ENCODE data around the gene TRAM2.

The TRAM2 gene

DNA sequence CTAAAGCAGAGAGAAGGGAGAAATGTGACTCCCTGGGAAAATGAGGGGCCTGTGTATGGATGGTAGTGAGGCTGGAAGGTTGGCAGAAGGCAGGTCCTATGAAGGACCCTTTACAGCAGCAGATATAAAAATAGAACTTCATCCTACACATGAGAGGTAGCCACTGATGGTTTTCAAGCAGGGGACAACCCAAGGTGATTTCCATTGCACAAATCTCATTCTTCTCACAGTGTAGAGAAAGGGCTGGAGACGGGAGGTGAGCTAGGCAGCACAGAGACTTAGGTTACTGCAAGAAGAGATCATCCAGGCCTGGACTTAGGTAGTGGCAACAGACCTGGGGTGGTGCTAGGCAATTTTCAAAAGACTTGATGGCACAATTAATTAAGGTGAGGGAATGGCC is 30.7 kb downstream of the TRAM2 start:
- DNase-seq (ENCODE audit: low read depth in 2 of 2) = no peak

DNA sequence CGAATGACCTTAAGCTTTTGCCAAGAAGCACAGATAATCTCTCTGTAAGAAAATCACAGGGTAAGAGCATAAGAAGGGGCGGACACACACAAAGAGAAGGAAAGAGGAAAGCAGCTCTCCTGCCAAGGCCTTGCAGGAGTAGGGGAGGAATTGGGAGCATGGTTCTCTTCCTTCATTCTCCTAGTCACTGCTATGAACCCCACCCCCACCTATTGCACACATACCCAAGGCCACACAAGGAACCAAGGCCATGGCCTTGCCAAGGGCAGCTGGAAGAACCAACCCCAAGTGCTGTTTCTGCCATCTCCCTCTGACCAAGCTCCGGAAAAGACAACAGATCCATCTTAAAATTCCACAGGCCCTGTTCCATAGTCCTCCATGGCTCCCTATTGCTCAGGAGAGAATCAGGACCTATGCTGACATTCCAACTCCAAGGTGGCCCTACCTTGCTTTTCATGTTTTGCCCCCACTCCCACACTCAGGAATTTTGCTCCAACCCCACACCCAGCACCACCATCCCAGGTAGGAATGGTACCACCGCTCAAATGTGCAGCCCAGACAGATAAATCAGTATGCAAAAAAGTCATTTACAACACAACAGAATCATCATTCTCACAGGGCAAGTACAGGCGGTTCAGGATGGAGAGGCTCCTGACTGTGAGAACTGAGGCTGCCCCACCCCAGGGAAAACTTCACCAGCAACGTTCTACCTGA is 31.3 kb downstream of the TRAM2 start:
- no peak for DNase-seq (ENCODE audit: low read depth in 2 of 2)

DNA sequence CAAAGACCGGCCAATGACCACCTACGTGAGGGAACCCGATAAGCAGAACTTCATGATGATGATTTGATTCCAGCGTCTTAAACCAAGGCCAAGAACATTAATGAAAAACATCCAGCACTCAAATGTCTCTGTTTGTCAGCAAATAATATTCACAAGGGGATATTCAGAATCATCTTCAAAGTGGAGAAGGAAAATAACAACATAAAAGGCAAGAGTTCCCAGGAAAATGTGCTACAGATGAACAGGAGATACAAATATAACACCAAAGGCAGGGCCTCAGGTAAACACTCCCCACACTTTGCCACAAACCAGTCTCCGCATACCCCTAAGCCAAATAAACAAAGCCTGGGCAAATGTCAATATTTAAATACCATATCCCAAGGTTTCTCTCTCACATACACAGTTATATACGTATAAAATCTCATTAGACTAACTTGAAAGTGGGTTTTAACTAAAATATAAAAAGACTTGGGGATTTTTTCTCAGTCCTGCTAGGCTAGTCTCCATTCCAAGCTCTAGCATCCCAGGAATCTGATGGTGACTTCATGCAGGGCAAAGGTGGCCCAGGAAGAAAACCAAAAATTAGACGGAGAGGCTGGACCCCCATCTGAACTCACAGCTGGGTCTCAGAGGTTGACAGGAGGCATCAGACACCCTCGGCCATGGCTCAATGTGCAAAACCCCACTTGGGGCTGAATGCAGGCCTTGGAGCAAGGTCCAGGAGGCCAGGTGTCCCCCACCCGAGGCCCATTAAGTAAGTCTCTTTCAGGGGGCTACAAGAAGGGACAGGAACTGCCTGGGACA is 32.1 kb downstream of the TRAM2 start:
- no peak for DNase-seq (ENCODE audit: low read depth in 2 of 2)

DNA sequence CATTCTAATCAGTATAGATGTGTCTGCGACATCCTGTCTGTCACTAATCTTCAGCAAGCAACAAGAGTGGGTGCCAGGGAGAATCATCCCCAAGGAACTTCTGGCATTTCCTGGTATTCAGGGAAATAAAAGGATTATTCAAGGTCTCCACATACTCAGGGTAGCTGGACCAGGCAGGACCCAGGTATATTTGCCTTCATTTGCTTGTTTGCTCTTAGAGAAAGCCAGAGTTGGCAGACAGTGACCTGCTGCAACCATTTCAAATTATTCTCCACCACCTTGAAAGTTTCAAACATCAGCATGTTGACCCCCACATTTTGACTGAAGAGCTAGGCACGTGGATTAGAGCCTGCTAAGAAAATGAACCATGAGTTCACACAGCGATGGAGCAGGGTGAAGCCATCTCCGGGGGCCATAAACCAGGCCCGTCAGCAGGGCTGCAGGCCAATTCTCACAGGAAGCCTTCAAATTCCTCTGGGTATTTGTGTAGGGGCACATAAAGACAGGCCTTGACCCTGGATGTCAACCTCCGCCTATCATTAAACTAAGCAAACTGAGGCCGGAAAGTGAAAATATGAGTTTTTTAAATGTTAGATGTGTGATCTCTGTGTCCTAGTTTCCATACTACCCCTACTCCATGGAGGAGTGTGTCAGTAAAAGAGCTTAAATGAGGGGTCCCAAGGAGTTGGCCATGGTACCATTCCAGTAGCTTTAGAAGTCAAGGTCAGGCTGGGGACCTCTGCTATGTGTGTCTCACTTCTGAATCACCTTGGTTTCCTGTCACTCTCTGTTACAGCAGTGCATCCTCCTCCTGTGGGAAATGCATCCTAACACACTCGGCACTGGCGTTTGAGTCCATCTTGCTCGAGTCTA is 32.9 kb downstream of the TRAM2 start:
- no peak for DNase-seq (ENCODE audit: low read depth in 2 of 2)

DNA sequence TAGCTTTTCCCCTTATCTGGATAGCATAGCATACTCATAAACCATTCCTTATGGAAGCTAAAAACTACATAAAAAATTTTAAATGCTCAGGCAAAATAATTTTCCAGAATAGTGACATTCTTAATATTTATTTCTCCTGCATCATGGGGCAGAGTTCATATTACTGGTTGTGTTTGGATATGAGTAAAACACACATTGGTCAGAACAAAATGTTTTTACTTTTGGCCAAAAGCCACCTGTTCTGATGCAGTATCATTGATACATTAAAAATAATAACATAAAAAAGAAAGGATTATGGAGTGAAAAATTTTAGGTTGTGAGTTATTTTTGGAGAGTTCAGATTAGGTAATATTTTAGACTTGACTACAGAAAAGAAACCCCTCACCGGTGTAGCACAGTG is 33.6 kb downstream of the TRAM2 start:
- no peak for DNase-seq (ENCODE audit: low read depth in 2 of 2)

DNA sequence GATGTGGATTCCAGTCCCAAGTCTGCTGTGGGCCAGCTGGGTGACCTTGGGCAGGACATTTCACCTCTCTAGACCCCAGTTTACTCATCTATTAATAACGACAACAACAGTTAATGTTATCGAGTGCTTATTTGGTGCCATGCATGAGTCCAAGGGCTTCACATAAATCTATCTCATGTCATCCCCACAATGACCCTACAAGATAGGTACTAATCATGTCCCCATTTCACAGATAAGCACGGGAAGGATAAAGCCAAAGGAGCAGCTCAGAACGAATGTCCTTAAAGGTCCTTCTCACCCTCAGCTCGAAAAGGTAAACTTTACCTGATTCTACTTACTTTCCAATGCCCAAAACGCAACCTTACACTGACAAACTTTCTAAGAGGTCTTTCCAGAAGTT is 35.7 kb downstream of the TRAM2 start:
- DNase-seq (ENCODE audit: low read depth in 2 of 2) = no peak

DNA sequence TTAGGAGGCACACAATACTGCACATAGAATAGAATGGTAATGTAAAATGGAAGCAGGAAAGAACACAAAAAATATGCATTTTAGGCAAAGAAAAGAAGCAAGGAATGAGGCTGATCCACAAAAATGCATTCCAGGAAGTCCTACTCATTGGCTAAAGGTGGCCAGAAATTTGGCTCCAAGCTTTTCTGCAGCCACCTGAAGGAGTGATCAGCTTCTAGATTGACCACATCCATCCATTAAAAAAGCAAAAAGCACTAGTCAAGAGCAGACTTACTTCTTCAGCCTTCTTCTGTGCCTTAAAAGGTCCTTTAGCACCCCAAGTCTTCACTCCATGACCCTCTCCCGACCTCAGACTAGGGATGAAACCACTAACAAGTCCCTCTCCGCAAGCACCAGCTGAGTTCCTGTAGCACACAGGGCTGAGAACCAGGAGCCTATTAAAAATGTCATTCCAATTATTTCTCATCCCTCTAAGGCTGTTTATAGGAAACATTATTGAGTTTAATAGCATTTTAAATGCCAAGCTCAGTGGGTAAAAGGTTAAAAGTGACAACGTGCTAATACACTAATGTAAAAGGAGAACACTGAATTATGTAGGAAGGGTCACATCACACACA is 36.5 kb downstream of the TRAM2 start:
- DNase-seq (ENCODE audit: low read depth in 2 of 2) = no peak

DNA sequence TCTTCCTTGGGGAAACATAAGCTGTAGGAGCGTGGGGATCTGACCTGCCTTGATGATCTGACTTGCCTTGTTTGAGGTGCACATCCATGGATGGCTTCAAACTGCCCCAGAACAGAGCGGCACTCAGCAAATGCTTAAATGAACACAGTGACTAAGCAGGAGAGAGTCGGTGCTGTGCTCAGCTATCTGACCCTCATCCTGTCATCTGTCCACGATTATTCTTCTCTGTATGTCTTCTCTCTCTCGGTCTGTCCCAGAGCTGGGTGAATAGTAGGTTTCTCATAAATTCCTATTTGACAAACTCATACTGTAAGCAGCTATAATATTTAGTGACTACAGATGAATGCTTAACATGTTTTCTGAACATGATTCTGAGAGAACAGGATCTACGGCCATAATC is 37.3 kb downstream of the TRAM2 start:
- DNase-seq (ENCODE audit: low read depth in 2 of 2) = no peak

DNA sequence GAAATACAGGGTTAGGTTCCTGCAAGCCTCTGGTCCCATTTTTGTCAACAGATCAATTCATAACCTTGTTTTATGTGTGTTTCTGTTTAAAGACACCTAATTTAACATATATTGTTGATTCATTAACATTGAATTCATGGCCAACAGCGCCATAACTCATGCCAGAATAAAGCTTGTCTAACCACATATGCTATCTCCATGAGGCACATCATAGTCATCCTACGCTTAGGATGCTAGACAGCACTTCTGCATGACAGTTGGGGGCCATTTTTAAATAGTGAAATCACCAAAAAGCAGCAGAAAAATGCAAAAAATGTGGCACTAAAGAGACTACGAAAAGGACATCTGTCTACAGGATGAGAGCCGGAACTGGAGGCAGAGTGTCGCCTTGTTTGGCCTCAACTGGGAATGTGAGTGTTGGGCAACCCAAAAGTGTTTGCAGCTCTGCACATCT is 37.9 kb downstream of the TRAM2 start:
- no peak for DNase-seq (ENCODE audit: low read depth in 2 of 2)

DNA sequence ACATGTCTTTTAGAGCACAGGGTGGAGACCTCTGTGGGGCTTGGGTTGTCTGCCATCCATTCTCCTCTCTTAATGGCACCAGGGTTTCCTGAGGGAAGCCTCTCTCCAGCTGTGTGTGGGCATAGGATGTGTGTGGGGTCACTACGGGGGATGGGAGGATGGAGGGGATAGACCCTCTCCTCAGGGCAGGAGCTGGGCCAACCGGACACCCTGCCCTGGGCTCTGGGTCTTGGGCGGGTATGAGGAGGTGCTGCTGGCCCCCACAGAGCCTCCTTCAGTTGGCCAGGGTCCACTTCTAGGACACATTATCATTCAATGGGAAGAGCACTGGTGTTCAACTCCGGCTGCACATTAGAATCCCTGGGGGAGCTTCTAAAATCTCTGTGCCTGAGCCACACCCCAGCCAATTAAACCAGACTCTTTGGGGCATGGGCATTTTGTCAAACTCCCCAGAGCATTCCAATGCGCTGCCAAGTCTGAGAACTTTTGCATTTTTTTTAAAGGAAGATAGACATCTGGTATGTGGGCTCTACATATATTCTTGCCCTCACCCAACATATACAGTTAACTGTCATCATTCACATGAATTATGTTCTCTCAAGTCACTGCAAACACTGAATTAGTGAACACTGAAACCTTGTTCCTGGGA is 38.5 kb downstream of the TRAM2 start:
- no peak for DNase-seq (ENCODE audit: low read depth in 2 of 2)

DNA sequence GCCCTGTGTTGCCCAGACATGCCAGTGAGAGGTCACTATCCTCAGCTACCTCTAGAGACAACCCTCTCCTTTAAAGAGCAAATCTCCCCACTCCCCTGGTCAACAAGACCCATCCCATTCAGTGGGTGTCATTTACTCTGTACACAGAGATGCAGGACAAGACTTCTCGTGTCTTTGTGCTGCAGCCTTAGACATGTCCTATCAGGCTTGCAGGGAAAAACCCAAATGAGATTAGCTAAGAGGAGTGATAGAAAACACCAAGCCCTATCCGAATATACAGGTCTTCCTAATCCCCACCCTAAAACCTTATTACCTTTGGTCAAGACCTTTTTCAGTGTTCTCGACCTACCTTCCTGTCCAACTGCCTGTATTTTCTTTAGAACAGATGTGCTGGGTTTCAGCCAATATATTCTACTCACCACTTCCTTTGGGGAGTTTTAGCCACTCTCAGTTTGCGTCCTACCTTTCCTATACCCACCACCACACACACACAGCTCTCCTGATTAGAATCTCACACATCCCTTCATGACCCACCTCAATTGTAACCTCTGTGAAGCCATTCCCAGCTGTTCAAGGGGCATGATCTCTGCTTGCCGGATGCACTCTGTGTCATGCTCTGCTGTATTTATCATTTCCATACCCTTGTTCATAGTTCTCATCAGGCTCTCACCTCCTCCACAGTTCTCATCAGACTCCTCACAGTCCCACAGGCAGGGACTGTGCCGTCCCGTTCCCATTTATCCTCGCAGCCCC is 39.7 kb downstream of the TRAM2 start:
- no peak for DNase-seq (ENCODE audit: low read depth in 2 of 2)

DNA sequence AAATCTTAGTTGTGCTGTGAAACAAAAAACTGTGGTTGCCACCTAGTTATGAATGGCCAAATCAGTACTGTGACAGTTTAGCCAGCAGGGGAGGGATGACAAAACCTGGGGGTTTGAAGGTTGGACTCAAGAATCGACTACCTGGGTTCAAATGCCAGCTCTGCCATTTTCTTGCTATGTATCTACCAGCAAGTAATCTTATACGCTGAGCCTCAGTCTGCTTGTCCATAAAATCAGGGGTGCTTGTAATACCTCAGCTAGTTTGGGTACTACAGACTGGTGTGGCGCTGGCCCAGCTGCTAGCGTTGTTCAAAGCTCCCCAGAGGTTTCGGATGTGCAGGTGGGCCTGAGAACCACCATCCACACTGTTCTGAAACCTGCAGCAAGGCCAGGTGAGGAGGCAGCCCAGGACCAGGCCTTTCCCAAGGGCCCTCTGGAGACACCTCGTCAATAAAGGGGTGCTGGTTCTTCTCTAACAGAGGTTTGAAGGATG is 40.4 kb downstream of the TRAM2 start:
- no peak for DNase-seq (ENCODE audit: low read depth in 2 of 2)

DNA sequence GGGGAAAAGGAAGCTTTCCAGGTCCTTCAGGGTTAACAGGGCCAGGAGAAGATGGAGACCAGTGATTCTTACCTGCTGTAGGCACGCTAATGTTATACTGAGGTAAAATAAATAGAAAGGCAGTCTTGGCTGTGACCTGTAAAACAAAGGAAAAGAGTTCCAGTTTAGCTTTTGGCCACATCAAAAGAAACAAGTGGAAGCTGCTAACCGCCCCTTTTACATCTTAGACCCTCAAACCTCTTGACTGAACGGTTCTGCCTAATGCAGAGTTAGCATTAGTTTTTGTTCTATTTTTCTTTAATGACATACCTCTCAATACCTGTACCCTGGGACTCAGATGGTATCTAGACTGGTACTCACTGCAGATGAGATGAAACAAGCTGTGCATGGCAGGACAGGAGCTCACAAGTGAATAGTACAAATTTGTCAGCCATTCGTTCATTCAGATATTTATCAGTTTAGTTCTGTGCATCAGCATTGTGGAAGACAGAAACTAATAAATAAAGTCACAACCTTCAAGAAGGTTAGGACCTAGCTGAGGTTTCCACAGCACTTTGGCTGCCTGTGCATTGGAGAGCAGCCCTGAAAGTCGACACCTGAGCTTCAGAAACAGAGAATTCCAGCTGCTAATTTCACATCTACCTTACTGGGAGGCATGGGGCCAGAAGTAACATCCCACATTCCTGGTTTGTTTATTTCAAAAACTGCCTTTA is 41.0 kb downstream of the TRAM2 start:
- DNase-seq (ENCODE audit: low read depth in 2 of 2) = no peak

DNA sequence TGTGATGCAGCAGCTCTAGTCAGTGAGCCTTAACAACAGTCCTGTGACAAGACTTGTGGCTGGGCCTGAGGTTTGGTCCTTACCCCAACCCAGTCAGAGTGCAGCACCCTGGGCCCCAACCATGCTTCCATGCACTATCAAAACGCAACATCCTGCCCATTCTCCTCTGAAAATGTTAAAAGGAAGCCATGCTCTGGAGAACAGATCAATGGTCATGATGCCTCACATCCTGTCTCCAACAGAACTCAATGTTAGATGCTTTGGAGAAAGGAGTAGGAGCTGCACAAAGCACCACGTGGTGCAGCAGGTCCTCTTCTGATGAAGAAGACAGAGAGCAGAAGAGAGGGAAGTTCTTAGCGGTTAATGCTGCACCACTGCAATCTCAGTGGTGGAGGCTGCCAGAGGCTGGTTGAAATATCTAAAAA is 41.9 kb downstream of the TRAM2 start:
- DNase-seq (ENCODE audit: low read depth in 2 of 2) = peak in 1 of 2 donors; percentile 13

DNA sequence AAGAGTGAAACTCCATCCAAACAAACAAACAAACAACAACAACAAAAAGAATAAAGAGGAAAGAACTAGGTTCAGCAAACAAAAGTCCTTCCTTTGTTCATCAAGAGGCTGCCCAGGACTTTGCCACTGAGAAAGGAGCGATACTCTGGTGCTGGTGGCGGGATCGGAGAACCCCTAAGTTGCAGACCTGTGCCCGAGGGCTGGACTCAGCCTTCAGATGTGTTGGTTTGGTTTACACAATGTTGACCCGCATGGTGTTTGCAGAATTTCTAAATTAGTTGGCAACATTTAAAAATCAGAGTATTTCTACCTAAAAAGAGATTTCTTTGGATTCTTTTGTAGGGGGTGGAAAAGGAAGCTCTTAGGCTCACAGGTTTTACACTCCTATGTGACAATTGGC is 42.5 kb downstream of the TRAM2 start:
- DNase-seq (ENCODE audit: low read depth in 2 of 2) = no peak

DNA sequence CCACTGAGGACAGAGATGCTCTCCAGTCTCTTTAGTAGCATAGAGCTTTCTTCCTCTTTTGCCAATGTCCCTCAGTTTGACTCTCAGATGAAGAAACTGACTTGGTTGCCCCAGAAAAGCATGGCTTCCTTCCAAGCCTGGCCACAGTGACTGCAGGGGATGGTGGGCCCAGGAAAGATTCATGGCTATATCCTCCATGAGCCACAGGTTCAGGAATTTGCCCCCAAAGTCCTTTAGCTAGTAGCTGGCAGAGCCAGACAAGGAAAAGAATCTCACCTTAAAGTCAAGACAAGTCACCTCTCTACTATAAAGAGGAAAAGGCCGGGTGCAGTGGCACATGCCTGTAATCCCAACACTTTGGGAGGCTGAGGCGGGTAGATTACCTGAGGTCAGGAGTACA is 43.4 kb downstream of the TRAM2 start:
- no peak for DNase-seq (ENCODE audit: low read depth in 2 of 2)

DNA sequence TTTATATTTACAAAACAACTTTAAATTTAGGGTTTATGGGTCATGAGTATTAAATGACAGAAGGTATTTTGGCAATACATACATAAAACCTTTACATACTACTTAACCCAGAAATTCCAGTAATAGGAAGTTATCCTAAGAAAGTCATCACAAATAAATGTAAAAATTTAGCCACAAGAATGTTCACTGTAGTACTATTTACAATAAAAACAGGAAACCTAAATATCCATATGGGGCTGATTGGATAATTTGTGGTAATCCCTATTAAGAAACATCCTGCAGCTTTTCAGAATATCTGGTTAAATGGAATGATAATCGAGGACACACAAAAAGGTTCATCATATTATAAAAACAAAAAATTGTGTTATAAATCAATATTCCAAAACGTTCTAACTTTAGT is 44.4 kb downstream of the TRAM2 start:
- DNase-seq (ENCODE audit: low read depth in 2 of 2) = no peak

DNA sequence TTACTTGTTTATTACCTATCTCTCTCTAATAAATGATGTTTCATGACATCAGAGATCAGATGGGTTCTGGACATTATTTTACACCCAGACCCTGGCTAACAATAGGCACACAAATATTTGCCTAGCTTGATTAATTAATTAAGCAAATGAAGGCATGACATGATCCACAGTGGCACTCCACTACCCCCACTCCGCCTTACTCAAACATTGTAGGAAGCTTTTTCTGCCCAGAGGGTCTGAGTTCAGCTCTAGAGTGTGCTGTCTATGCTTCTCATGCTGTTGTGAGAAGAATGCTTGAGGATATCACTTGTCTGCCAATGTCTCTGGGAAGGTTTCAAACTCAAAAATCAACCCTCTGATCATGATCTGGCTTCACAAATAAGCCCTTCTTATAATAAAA is 45.0 kb downstream of the TRAM2 start:
- DNase-seq (ENCODE audit: low read depth in 2 of 2) = no peak

DNA sequence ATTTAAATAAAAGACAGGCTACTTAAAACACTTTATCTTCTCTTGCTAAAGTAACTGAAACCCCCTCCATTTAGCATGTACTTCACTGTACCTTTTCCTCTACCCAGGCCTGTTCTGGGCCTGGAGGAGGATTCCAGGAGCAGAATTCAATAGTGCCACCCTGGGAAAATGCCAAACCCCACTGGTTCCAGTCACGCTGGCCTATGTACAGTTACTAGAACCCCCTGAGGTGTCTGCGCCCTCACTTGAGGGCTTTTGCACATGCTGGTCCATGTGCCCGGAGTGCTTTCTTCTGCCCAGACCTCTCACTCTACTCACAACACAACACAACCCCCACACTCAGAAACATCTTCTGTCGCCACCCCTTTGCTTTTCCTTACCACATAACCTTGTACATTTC is 45.5 kb downstream of the TRAM2 start:
- no peak for DNase-seq (ENCODE audit: low read depth in 2 of 2)

DNA sequence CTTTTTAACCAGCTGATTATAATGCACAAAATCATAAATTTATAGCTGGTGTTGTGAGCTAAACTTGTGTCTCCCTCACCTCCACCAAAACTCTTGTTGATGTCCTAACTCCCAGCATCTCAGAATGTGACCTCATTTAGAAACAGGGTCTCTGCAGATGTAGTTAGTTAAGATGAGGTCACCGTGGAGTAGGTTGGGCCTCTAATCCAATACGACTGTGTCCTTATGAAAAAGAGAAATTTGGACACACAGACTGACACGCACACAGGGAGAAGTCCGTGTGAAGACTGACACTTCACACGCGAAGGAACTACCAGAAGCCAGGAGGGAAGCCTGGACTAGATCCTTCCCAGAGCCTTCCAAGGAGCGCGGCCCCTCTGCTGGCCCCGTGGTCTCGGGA is 46.5 kb downstream of the TRAM2 start:
- DNase-seq (ENCODE audit: low read depth in 2 of 2) = no peak
